EL (cell line): Measurements from ENCODE around the gene SMAD5.

Source experiments
- DNase-seq: peaks from one replicate; pipeline ENCODE4 v3.0.0-alpha.2; 2016

The SMAD5 gene

GRCh38 chr5:136132557-136133221 is at the start of gene SMAD5:
Gene SMAD5 (plus strand): TSS chr5:136132845. CDS start chr5:136153761, 20,916 bp downstream.
- peak; percentile 96 for DNase-seq

GRCh38 chr5:136084698-136085097 is 47.9 kb upstream of the SMAD5 start:
- DNase-seq: no peak

- no peak for DNase-seq
Observed at GRCh38 chr5:136086783-136087566, 45.7 kb upstream of the SMAD5 start.

- no peak for DNase-seq
Observed at GRCh38 chr5:136087961-136088871, 44.4 kb upstream of the SMAD5 start.

- DNase-seq: no peak
Observed at GRCh38 chr5:136089791-136090190, 42.9 kb upstream of the SMAD5 start.

GRCh38 chr5:136090319-136090718 is 42.3 kb upstream of the SMAD5 start:
- no peak for DNase-seq

DNA sequence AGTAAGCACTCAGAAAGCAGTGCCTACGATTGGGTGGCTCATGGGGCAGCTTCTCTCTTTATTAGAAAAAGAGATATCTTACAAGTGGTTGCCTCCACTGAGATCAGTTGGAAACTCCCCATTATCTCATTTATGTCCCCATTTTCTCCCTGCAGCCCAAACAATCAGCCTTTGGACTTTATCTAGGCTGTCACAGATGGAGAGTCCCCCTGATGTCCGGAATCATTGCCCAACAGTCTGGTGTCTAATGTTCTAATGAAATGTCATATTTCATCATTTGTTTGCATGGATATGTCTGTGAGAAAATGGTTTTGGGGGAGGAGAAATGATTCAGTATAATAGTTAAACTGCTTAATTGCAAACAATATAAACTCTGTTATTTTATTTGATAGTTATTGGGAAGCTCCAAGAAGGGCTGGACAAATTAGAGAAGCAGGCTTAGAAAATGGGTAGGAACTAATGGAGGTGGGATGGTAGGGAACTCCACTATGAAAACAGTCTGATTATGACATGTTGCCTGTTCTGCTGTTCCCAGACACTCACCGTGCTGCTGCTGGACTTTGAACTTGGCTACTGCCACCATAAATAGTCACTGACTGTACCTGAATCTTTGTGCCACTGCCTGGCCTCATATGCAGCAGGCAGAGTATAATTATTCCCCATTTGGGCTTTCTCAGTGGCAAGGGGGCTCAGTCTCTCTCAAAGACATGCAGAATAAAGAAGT is 38.3 kb upstream of the SMAD5 start:
- no peak for DNase-seq

GRCh38 chr5:136094913-136095641 is 37.6 kb upstream of the SMAD5 start:
- DNase-seq: no peak

GRCh38 chr5:136098176-136098575 is 34.5 kb upstream of the SMAD5 start:
- no peak for DNase-seq

GRCh38 chr5:136099870-136100269 is 32.8 kb upstream of the SMAD5 start:
- no peak for DNase-seq

GRCh38 chr5:136101884-136102283 is 30.8 kb upstream of the SMAD5 start:
- no peak for DNase-seq

GRCh38 chr5:136103118-136103517 is 29.5 kb upstream of the SMAD5 start:
- DNase-seq: no peak

DNA sequence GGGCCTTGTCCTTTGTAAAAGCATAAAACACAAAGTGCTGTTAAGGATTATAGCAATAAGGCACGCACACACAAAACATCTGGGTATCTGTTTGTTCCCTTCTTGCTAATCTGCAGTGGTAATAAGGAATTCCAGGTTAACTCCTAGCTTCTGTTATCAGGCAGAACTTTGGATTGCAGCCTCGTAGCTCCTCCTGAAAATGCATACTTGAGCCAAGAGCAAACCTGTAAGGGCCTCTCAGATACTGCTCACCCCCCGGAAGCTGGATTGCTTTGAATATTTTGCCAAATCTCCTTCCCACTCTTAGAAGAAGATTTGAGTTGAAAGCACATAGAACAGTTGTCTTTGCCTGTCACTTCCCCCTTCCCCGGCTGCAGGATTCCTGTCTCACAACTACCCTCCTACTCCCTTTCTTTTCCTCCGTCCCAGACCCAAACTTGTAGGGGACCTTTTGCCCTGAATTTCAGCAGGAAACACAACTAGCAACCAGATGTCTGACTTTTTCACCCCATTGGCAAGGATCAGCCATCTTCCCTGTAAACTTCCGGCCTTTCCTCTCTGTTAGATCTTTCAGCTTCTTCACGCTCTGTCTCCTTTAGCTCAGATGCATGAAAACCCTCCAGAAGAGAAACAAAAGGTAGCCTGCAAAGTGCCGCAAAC is 28.2 kb upstream of the SMAD5 start:
- DNase-seq: no peak

GRCh38 chr5:136106351-136107031 is 26.2 kb upstream of the SMAD5 start:
- DNase-seq: no peak

DNA sequence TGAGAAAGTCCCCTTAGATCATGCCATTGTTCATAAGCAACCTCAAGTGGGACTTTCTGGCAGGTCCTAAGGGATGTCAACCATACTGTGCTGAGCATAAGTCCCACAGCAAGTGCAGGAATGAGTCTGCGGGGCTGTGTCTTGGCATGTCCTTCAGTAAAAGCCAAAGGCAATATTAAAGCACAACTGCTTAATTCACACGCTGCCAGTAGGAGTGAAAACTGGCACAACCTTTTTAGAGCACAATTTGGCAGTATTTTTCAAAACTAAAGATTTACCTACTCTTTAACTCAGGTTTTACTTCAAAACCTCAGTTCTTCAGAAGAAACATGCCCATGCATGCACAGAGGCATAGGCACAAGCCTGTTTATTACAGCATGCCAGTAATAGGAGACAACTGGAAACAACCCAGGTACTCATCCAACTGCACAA is 24.4 kb upstream of the SMAD5 start:
- no peak for DNase-seq

DNA sequence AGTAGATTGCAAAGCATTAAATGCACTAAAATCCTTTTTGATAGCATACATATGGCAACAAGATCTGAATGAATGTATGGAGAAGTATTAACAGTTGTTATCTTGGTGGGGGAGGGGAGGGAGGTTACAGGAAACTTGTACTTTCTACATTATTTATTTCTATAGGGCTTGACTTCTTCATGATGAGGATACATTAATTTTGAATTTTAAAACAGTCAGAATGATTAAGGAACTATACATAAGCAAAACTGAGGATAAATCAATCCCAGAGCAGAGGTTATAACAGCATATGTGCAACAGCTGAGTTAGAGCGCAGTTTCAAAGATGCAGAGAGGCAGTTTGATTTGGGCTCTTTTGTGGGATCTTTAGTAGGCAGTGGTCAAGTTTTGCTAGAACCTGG is 23.9 kb upstream of the SMAD5 start:
- no peak for DNase-seq

DNA sequence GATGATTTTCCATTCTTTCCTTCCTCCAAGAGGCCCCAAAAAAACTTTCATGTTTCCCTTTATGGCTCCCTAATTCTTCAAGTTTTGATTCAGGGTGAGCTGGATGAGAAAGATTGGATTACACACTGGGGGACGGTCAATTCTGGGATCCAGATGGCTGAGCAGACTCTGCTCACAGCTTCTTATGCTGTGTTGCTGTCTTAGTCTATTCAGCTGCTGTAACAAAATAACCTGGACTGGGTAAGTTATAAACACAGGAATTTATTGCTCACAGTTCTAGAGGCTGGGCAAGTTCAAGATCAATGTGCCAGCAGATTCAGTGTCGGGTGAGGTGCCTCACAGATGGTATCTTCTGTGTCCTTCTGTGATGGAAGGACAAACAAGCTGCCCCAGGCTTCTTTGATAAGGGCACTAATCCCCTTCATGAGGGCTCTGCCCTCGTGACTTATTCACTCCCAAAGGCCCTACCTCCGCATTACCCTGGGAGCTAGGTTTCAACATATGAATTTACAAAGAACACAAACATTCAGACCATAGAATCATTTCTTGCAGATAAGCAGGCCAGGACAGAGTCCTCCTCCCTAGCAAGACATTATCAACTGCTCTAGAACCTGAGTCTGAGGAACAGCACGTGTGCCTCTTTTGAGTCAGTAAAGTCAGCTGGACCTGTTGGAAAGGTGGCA is 23.1 kb upstream of the SMAD5 start:
- no peak for DNase-seq

- no peak for DNase-seq
Observed at GRCh38 chr5:136113606-136114005, 19.0 kb upstream of the SMAD5 start.

- no peak for DNase-seq
Observed at GRCh38 chr5:136114414-136115125, 18.1 kb upstream of the SMAD5 start.
